ENCODE measurements around the gene TOX2.

DNA sequence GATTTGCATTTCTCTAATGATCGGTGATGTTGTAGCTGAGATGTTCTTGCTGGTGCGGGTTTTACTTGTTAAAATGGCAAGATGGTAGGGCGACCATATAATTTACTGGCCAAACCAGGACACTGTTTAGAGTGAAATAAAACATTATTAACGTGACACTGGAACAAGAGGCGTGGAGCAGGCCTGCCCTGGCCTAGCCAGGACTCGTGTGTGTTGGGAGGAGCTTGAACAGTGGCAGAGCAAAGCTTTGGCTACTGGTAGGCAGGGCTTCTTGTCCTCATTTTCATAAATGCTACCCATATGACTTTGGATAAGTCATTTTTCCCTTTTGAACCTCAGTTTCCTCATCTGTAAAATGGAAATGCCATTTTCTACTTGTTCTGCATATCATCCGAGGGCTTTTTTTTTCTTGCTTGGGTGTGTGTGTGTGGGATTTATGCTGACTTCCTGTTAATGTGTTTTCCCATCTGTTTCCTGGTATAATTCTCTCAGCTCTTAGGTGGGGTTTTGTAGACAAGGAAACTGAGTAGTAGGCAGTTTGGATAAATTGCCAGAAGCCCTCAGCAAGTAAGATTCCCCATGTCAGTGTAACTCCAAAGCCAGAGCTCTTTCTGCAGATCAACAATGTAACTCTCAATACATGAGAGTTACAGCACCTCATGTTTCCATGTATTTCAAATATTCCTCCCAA is 81.7 kb downstream of the TOX2 start:
- TF ChIP-seq, protein P1, sequence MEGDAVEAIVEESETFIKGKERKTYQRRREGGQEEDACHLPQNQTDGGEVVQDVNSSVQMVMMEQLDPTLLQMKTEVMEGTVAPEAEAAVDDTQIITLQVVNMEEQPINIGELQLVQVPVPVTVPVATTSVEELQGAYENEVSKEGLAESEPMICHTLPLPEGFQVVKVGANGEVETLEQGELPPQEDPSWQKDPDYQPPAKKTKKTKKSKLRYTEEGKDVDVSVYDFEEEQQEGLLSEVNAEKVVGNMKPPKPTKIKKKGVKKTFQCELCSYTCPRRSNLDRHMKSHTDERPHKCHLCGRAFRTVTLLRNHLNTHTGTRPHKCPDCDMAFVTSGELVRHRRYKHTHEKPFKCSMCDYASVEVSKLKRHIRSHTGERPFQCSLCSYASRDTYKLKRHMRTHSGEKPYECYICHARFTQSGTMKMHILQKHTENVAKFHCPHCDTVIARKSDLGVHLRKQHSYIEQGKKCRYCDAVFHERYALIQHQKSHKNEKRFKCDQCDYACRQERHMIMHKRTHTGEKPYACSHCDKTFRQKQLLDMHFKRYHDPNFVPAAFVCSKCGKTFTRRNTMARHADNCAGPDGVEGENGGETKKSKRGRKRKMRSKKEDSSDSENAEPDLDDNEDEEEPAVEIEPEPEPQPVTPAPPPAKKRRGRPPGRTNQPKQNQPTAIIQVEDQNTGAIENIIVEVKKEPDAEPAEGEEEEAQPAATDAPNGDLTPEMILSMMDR (conservative IDR thresholded peaks at IDR 0.05; ENCODE audit: low read depth, low read length) = no peak
- TF ChIP-seq RAD21 (IDR thresholded peaks at IDR 0.05; ENCODE audit: low read length) (no peak), MAZ (IDR thresholded peaks at IDR 0.05; ENCODE audit: borderline replicate concordance, low read depth, low read length) (no peak), MAFK (IDR thresholded peaks at IDR 0.05; ENCODE audit: low read depth, low read length) (no peak), POLR2A (IDR thresholded peaks at IDR 0.05; ENCODE audit: low read depth, low read length) (no peak), RFX5 (IDR thresholded peaks at IDR 0.05; ENCODE audit: low read depth, low read length) (no peak), FOS (IDR thresholded peaks at IDR 0.05; ENCODE audit: low read depth, low read length) (no peak), MXI1 (IDR thresholded peaks at IDR 0.05; ENCODE audit: borderline replicate concordance, low read depth, low read length) (no peak), BHLHE40 (IDR thresholded peaks at IDR 0.05; ENCODE audit: low read depth, low read length) (no peak), RCOR1 (IDR thresholded peaks at IDR 0.05; ENCODE audit: insufficient replicate concordance, low read length) (no peak), SMC3 (IDR thresholded peaks at IDR 0.05; ENCODE audit: low read depth, low read length) (no peak), NFE2L2 (IDR thresholded peaks at IDR 0.05; ENCODE audit: low read depth, low read length) (no peak), ELK1 (IDR thresholded peaks at IDR 0.05; ENCODE audit: borderline replicate concordance, low read depth, low read length) (no peak)
- TF ChIP-seq, protein P2, sequence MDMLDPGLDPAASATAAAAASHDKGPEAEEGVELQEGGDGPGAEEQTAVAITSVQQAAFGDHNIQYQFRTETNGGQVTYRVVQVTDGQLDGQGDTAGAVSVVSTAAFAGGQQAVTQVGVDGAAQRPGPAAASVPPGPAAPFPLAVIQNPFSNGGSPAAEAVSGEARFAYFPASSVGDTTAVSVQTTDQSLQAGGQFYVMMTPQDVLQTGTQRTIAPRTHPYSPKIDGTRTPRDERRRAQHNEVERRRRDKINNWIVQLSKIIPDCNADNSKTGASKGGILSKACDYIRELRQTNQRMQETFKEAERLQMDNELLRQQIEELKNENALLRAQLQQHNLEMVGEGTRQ (IDR thresholded peaks at IDR 0.05; ENCODE audit: low read depth, low read length) = no peak

Measured in IMR-90 (cell line).